Activated naive CD8-positive, alpha-beta T cell treated with anti-CD3 and anti-CD28 coated beads for 36 hours (primary cell): ENCODE data around the gene RFX2. TPM values are rescaled to one million over a fixed set of nuclear protein-coding genes. Genes with fewer than 3 reads are reported as not detected.
"Not testable (repeated sequence)": the region's sequence is repeated elsewhere in the genome, so short reads cannot be mapped to it uniquely, and the experiment has no call there.

ENCODE experiments used
- DNase-seq: peaks from one replicate; pipeline ENCODE4 v3.0.0; 2021
- H3K27ac Mint-ChIP-seq: one replicate; pipeline ENCODE4 v1.8.0; 2022; ENCODE audit warnings: mild to moderate bottlenecking, moderate library complexity, mixed read lengths
- H3K27me3 Mint-ChIP-seq: one replicate; pipeline ENCODE4 v1.8.0; 2022; ENCODE audit warnings: mild to moderate bottlenecking, mixed read lengths
- H3K36me3 Mint-ChIP-seq: one replicate; pipeline ENCODE4 v1.8.0; 2021; ENCODE audit warnings: mild to moderate bottlenecking, mixed read lengths
- H3K4me1 Mint-ChIP-seq: one replicate; pipeline ENCODE4 v1.8.0; 2021; ENCODE audit warnings: mixed read lengths
- H3K4me3 Mint-ChIP-seq: one replicate; pipeline ENCODE4 v1.8.0; 2022; ENCODE audit warnings: mild to moderate bottlenecking, moderate library complexity, mixed read lengths
- H3K9me3 Mint-ChIP-seq: one replicate; pipeline ENCODE4 v1.8.0; 2022; ENCODE audit warnings: mixed read lengths
- total RNA-seq, 2 experiments: library from RNA; stranded (reverse); gene quantifications; one replicate each; pipeline ENCODE4 v1.2.3, GENCODE V29; 2021

RFX2 gene
- total RNA-seq, 2 experiments from 2014 or later = 9.5 to 10.3 TPM

GRCh38 chr19:6115992-6116391 lies 5.7 kb upstream of the RFX2 start:
- Mint-ChIP-seq H3K27me3 (no peaks in the 10 kb centered on the region), H3K36me3 (peaks cover 1% of the 10 kb centered on the region), H3K4me1 (no peaks in the 10 kb centered on the region), H3K4me3 (no peak overlapping the region), H3K27ac (no peak overlapping the region), H3K9me3 (peaks cover 5% of the 10 kb centered on the region)
- DNase-seq = no peak

- DNase-seq = no peak
- Mint-ChIP-seq H3K36me3 (no peaks in the 10 kb centered on the region), H3K9me3 (peaks cover 1% of the 10 kb centered on the region), H3K4me3 (no peak overlapping the region), H3K27ac (no peak overlapping the region), H3K27me3 (peaks cover 2% of the 10 kb centered on the region), H3K4me1 (peaks cover 4% of the 10 kb centered on the region)
Observed at GRCh38 chr19:6113616-6114188, 3.4 kb upstream of the RFX2 start.

GRCh38 chr19:6109947-6110346 lies 353 bp downstream of the RFX2 start:
- Mint-ChIP-seq H3K9me3 (no peaks in the 10 kb centered on the region), H3K27me3 (peaks cover 4% of the 10 kb centered on the region), H3K4me1 (peaks cover 12% of the 10 kb centered on the region), H3K36me3 (no peaks in the 10 kb centered on the region), H3K27ac (peak overlapping the region; percentile 74), H3K4me3 (peak overlapping the region; percentile 85)
- no peak for DNase-seq

- Mint-ChIP-seq H3K4me1 (peaks cover 12% of the 10 kb centered on the region), H3K27me3 (peaks cover 4% of the 10 kb centered on the region), H3K36me3 (no peaks in the 10 kb centered on the region), H3K9me3 (no peaks in the 10 kb centered on the region), H3K4me3 (peak overlapping the region; percentile 85), H3K27ac (peak overlapping the region; percentile 75)
- DNase-seq = peak; percentile 56
Observed at GRCh38 chr19:6108721-6109633, 1.3 kb downstream of the RFX2 start.

DNA sequence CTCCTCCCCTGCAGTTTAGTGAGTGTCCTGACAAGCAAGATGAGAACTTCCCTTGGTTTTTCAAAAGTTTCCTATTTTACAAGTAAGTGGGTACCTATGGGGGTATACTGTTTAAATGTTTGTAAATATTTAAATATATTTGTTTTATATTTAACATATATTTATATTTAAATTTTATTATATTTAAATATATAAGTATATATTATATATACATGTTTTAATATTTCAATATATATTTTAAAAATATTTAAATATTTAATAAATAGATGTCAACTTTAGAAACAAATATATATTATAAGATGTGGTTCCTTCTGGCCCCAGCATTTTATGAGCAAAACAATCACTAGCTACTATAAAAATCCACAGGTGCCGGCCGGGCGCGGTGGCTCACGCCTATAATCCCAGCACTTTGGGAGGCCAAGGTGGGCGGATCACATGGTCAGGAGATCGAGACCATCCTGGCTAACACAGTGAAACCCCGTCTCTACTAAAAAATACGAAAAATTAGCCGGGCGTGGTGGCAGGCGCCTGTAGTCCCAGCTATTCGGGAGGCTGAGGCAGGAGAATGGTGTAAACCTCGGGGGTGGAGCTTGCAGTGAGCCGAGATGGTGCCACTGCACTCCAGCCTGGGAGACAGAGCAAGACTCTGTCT lies 3.5 kb downstream of the RFX2 start:
- H3K9me3 Mint-ChIP-seq, H3K4me3 Mint-ChIP-seq, DNase-seq, H3K36me3 Mint-ChIP-seq, H3K27me3 Mint-ChIP-seq, H3K27ac Mint-ChIP-seq: not testable (repeated sequence)
- H3K4me1 Mint-ChIP-seq = peaks cover 12% of the 10 kb centered on the region

GRCh38 chr19:6105444-6105843 lies 4.9 kb downstream of the RFX2 start:
- Mint-ChIP-seq H3K27ac (no peak overlapping the region), H3K4me3 (no peak overlapping the region), H3K27me3 (peaks cover 4% of the 10 kb centered on the region), H3K9me3 (no peaks in the 10 kb centered on the region), H3K4me1 (peaks cover 18% of the 10 kb centered on the region), H3K36me3 (peaks cover under 1% of the 10 kb centered on the region)
- DNase-seq = no peak

DNA sequence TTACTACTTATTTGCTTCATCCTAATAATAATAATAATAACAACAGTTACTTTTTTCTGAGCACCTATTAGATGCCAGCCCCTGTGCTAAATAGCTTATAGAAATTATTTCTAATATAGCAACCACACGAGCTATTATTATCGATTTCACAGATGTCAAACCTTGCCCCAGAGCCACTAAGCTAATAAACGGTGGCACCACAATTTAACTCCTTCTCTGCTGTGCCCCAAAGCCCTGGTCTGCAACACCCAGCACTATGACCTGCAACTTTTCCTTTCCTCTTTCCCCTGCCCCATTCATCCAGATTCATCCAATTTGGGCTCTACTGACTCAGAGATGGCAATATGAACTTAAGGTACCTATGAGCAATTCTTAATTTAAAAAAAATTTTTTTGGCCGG lies 6.4 kb downstream of the RFX2 start:
- H3K9me3 Mint-ChIP-seq = peaks cover 5% of the 10 kb centered on the region
- peaks cover 9% of the 10 kb centered on the region for H3K36me3 Mint-ChIP-seq
- no peak for DNase-seq
- peaks cover 23% of the 10 kb centered on the region for H3K4me1 Mint-ChIP-seq
- no peak overlapping the region for H3K4me3 Mint-ChIP-seq
- H3K27me3 Mint-ChIP-seq = peaks cover 4% of the 10 kb centered on the region
- H3K27ac Mint-ChIP-seq = no peak overlapping the region

DNA sequence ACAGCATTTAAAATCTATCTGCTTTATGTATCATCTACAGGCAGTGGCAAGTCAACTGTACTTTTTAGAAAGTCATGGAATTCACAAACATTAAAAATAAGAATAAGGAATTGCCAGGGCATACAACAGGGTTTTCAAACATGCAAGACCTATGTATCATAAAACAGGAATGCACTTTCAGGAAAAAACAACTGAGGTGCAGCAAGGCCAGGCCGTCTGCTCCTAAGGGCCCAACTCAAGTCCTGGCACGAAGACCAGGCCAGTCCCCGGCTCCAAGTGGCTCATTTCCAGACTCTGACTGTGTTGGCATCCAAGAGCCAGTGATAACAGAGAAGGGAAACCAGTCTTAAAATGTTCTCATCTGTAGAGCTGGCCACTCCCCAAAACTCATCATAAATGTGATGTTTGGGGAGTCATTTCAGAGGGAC lies 7.1 kb downstream of the RFX2 start:
- Mint-ChIP-seq H3K36me3 (peaks cover 9% of the 10 kb centered on the region), H3K9me3 (peaks cover 5% of the 10 kb centered on the region), H3K4me3 (no peak overlapping the region), H3K4me1 (peaks cover 16% of the 10 kb centered on the region), H3K27me3 (no peaks in the 10 kb centered on the region), H3K27ac (no peak overlapping the region)
- no peak for DNase-seq

GRCh38 chr19:6101991-6102390 lies 8.3 kb downstream of the RFX2 start:
- no peak overlapping the region for H3K4me3 Mint-ChIP-seq
- H3K27ac Mint-ChIP-seq = no peak overlapping the region
- peaks cover 9% of the 10 kb centered on the region for H3K36me3 Mint-ChIP-seq
- H3K27me3 Mint-ChIP-seq = no peaks in the 10 kb centered on the region
- H3K4me1 Mint-ChIP-seq = peaks cover 12% of the 10 kb centered on the region
- peaks cover 5% of the 10 kb centered on the region for H3K9me3 Mint-ChIP-seq
- DNase-seq = no peak

GRCh38 chr19:6101291-6101825 lies 8.9 kb downstream of the RFX2 start:
- Mint-ChIP-seq H3K27me3 (no peaks in the 10 kb centered on the region), H3K27ac (no peak overlapping the region), H3K36me3 (peaks cover 9% of the 10 kb centered on the region), H3K9me3 (peaks cover 5% of the 10 kb centered on the region), H3K4me1 (peaks cover 12% of the 10 kb centered on the region), H3K4me3 (no peak overlapping the region)
- DNase-seq = no peak

DNA sequence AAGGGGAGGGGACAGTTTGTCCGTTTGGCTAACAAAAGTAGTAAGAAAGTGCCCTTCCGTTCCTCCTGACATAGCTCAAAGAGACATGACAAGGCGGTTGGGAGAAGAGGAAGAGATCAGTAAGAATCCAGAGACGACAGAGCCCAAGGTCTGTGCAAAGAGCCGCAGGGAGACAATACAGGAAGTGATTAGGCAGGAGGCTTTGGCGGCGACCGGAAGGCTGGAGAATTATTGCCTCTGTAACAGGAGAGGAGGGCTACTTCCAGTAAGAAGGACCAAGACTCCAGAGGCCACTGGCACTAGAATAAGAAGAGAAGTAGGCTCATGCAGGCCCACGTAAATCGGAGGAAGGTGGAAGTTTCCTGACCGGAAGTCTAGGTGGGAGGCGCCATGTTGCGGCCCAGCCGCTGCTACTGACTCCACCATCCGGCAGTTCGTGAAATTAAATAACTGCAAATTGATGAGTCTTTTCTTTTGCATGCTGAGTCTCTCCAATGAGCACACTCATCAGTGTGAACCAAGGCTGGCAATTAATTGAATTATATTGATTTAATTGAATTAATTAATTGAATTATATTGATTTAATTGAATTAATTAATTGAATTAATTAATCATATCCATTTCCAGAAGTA lies 9.9 kb downstream of the RFX2 start:
- Mint-ChIP-seq H3K9me3 (peaks cover 5% of the 10 kb centered on the region), H3K27ac (peak overlapping the region; percentile 94), H3K4me3 (peak overlapping the region; percentile 78), H3K4me1 (peaks cover 12% of the 10 kb centered on the region), H3K36me3 (peaks cover 9% of the 10 kb centered on the region), H3K27me3 (no peaks in the 10 kb centered on the region)
- DNase-seq = peak; percentile 43

GRCh38 chr19:6099599-6099998 lies 10.7 kb downstream of the RFX2 start:
- DNase-seq = no peak
- Mint-ChIP-seq H3K27me3 (no peaks in the 10 kb centered on the region), H3K4me3 (peak overlapping the region; percentile 78), H3K4me1 (peaks cover 12% of the 10 kb centered on the region), H3K27ac (peak overlapping the region; percentile 94), H3K9me3 (peaks cover 5% of the 10 kb centered on the region), H3K36me3 (peaks cover 9% of the 10 kb centered on the region)

GRCh38 chr19:6099033-6099432 lies 11.3 kb downstream of the RFX2 start:
- Mint-ChIP-seq H3K27me3 (no peaks in the 10 kb centered on the region), H3K27ac (no peak overlapping the region), H3K4me3 (no peak overlapping the region), H3K4me1 (peaks cover 12% of the 10 kb centered on the region), H3K36me3 (peaks cover 9% of the 10 kb centered on the region), H3K9me3 (peaks cover 5% of the 10 kb centered on the region)
- DNase-seq = no peak

GRCh38 chr19:6098574-6098973 lies 11.7 kb downstream of the RFX2 start:
- H3K9me3 Mint-ChIP-seq = peaks cover 5% of the 10 kb centered on the region

DNA sequence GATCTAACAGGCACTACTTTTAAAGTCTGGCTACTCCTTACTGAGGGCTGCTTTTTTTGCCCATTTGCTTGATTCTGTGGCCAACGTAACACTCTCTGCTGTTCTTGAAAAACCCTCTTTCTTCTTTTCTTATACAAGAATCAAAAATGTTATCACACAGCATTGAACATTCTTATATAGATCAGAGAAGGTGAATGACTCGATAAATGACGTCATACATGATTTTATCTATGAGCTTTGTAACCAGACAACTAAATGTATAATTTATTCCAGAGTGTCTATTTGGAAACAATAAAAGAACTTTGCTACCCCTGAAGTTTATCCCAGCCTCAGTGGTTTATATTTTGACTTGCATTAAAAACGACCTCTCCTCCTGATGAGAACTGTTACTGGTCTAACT lies 12.4 kb downstream of the RFX2 start:
- H3K9me3 Mint-ChIP-seq = peaks cover 5% of the 10 kb centered on the region
- no peak overlapping the region for H3K27ac Mint-ChIP-seq
- no peaks in the 10 kb centered on the region for H3K27me3 Mint-ChIP-seq

More at GRCh38 chr19:6098574-6098973, 11.7 kb downstream of the RFX2 start:
- no peak for DNase-seq
- Mint-ChIP-seq H3K4me3 (no peak overlapping the region), H3K27ac (no peak overlapping the region), H3K4me1 (peaks cover 12% of the 10 kb centered on the region), H3K27me3 (no peaks in the 10 kb centered on the region), H3K36me3 (peaks cover 9% of the 10 kb centered on the region)

More for the DNA sequence above, 12.4 kb downstream of the RFX2 start:
- Mint-ChIP-seq H3K4me3 (no peak overlapping the region), H3K36me3 (peaks cover 9% of the 10 kb centered on the region), H3K4me1 (peaks cover 12% of the 10 kb centered on the region)
- no peak for DNase-seq
